Upper lobe of right lung (tissue), 1 donor: ENCODE data around the gene C16orf92. TPM values are rescaled to one million over a fixed set of nuclear protein-coding genes. Genes with fewer than 3 reads are reported as not detected.

Experiments used
- ATAC-seq: fragments of 200-7000 bp; cut with Tn5 transposase; one replicate; pipeline ENCODE4 v1.9.1; 2020; ENCODE audit warnings: mild to moderate bottlenecking, moderate library complexity
- DNase-seq: peaks from one replicate; pipeline ENCODE4 v3.0.0-alpha.2; 2020
- H3K27ac ChIP-seq: fragments of 200-600 bp; one replicate; pipeline ENCODE4 v1.8.0; 2022
- H3K27me3 ChIP-seq: fragments of 200-600 bp; one replicate; pipeline ENCODE4 v1.8.0; 2022; ENCODE audit warnings: mild to moderate bottlenecking
- H3K36me3 ChIP-seq: fragments of 200-600 bp; one replicate; pipeline ENCODE4 v1.8.0; 2022
- H3K4me1 ChIP-seq: fragments of 200-600 bp; one replicate; pipeline ENCODE4 v1.8.0; 2022
- H3K4me3 ChIP-seq: fragments of 200-600 bp; one replicate; pipeline ENCODE4 v1.8.0; 2022; ENCODE audit warnings: mild to moderate bottlenecking
- H3K9me3 ChIP-seq: fragments of 200-600 bp; one replicate; pipeline ENCODE4 v1.8.0; 2022
- intact Hi-C: fragments of 100-400 bp; cut with DNase I; formaldehyde crosslinking; loops from one replicate; pipeline ENCODE4 v1.11.0; 2022
- total RNA-seq: library from RNA; stranded (reverse); fragmentation: NEBNext Ultra II Directional; extraction: Animal tissue kit (Norgen Biotek cat#: 25700); gene quantifications from one replicate; pipeline ENCODE4 v1.2.1, GENCODE V29; 2021
- TF ChIP-seq, protein P1 (sequence below): fragments of 200-600 bp; IDR thresholded peaks from one replicate; pipeline ENCODE4 v1.8.0; 2022; ENCODE audit warnings: antibody characterized with exemption
- donor health status: DM: no; HTN: yes; CAD: no; lungs with severe emphysema.

The C16orf92 gene
- total RNA-seq, 1 donor from 2014 or later, result not detected

DNA sequence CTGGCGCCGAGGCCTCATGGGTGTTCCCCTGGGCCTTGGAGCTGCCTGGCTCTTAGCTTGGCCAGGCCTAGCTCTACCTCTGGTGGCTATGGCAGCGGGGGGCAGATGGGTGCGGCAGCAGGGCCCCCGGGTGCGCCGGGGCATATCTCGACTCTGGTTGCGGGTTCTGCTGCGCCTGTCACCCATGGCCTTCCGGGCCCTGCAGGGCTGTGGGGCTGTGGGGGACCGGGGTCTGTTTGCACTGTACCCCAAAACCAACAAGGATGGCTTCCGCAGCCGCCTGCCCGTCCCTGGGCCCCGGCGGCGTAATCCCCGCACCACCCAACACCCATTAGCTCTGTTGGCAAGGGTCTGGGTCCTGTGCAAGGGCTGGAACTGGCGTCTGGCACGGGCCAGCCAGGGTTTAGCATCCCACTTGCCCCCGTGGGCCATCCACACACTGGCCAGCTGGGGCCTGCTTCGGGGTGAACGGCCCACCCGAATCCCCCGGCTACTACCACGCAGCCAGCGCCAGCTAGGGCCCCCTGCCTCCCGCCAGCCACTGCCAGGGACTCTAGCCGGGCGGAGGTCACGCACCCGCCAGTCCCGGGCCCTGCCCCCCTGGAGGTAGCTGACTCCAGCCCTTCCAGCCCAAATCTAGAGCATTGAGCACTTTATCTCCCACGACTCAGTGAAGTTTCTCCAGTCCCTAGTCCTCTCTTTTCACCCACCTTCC, 35.5 kb upstream of the C16orf92 start:
- TF ChIP-seq, protein P1, sequence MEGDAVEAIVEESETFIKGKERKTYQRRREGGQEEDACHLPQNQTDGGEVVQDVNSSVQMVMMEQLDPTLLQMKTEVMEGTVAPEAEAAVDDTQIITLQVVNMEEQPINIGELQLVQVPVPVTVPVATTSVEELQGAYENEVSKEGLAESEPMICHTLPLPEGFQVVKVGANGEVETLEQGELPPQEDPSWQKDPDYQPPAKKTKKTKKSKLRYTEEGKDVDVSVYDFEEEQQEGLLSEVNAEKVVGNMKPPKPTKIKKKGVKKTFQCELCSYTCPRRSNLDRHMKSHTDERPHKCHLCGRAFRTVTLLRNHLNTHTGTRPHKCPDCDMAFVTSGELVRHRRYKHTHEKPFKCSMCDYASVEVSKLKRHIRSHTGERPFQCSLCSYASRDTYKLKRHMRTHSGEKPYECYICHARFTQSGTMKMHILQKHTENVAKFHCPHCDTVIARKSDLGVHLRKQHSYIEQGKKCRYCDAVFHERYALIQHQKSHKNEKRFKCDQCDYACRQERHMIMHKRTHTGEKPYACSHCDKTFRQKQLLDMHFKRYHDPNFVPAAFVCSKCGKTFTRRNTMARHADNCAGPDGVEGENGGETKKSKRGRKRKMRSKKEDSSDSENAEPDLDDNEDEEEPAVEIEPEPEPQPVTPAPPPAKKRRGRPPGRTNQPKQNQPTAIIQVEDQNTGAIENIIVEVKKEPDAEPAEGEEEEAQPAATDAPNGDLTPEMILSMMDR, result no peak
- Histone ChIP-seq H3K4me1 (peaks cover 9% of the 10 kb centered on the region), H3K27me3 (no peaks in the 10 kb centered on the region), H3K9me3 (no peaks in the 10 kb centered on the region), H3K27ac (peak overlapping the region; percentile 11), H3K36me3 (peaks cover 90% of the 10 kb centered on the region), H3K4me3 (peak overlapping the region; percentile 16)
- intact Hi-C loops, result no loop called here
- no peak for ATAC-seq
- peak; percentile 65 for DNase-seq

DNA sequence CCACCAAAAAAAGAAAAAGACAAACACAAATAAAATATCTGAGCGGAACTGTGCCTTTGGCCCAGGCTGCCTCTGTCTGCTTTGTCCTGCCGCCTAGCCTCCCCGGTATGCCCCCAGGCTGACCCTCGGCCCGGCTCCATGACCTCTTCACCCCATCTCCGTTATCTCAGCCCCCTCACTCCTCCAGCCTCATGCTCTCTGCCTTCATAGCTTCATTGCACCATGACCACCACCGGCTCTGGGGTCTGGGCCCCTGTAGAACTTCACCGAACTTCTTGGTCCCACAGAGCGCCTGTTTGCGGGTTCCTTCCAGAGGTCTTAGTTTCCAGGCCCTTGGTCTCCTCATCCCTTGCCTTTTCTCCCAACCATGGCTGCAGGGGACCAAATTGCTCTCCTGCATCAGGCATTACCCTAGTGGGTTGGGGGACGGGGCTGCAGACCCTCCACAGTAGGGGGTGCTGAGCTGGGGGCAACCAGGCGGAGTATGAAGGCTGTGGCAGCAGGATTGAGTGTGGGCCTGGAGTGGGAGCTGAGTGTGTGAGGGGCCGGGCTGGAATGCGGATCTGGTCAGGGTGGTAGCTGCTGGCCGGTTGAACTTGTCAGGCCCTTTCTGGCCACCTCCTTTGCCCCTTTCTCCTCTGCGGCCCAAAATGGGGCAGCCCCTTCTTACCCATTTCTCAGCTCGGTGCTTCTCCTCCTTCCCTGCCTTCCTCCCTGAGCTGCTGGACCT, 34.5 kb upstream of the C16orf92 start:
- TF ChIP-seq, protein P1, result no peak
- Histone ChIP-seq H3K9me3 (no peaks in the 10 kb centered on the region), H3K4me1 (peaks cover 9% of the 10 kb centered on the region), H3K27ac (peak overlapping the region; percentile 67), H3K4me3 (peak overlapping the region; percentile 16), H3K27me3 (no peaks in the 10 kb centered on the region), H3K36me3 (peaks cover 90% of the 10 kb centered on the region)
- peak; percentile 67 for DNase-seq
- ATAC-seq, result no peak
- intact Hi-C loops, result no loop called here

DNA sequence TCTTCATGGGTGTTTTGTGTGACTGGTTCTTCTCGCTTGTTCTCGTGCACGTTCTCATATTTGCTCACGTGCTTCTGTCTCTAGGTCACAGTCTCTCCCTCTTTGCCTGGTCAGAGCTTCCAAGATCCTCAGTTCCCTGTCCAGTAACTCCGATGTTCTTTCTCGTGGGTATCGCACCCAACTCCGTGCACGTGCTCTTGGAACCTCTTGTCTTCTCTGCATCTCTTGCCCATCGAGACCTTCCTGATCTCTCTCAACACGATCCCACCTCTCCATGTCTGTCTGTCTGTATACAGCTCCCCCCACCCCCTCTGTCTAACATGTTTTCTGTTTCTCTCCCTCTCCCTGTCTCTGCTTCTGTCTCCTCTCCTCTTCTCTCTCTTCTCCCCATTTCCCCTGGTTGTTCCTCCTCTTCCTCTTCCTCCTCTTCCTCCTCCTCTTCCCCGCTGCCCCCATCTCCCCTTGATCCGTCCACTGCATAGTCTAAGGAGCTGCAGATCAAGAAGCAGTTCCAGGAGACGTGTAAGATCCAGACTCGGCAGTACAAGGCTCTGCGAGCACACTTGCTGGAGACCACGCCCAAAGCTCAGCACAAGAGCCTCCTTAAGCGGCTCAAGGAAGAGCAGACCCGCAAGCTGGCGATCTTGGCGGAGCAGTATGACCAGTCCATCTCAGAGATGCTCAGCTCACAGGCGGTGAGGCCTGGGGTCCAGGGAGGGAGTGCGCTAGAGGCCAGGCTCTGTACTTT, 33.7 kb upstream of the C16orf92 start:
- peaks cover 84% of the 10 kb centered on the region for H3K36me3 ChIP-seq
- peak; percentile 80 for DNase-seq
- H3K9me3 ChIP-seq, result no peaks in the 10 kb centered on the region
- intact Hi-C loops, result no loop called here
- ATAC-seq, result peak; percentile 72
- H3K27me3 ChIP-seq, result no peaks in the 10 kb centered on the region
- TF ChIP-seq, protein P1, result no peak
- peak overlapping the region; percentile 67 for H3K27ac ChIP-seq
- peak overlapping the region; percentile 16 for H3K4me3 ChIP-seq
- H3K4me1 ChIP-seq, result peaks cover 13% of the 10 kb centered on the region

DNA sequence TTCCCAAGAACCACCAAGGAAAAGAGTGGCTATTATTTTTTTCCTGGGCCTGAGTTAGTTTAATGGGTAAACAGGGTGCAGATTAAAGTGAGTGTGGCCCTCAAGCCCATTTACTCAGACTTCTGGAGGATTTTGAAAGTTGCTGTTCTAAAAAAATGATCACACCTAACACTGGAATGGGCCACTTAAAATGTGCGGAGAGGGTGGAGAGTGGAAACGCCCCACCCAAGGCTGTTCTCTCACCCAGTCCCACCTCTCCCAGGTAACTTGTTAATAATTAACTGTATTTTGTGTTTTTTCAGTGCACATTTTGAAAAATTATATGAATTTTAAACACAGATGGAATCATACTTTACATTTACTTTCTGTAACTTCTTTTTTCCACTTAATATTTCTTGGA, 33.0 kb upstream of the C16orf92 start:
- Histone ChIP-seq H3K27ac (peak overlapping the region; percentile 67), H3K27me3 (no peaks in the 10 kb centered on the region), H3K36me3 (peaks cover 77% of the 10 kb centered on the region), H3K4me3 (no peak overlapping the region), H3K9me3 (no peaks in the 10 kb centered on the region), H3K4me1 (peaks cover 20% of the 10 kb centered on the region)
- DNase-seq (no peak), ATAC-seq (peak; percentile 66)
- intact Hi-C loops, result loop anchor here (10.0 kb wide), 1 partner anchor 65 kb away; the partner anchor contains the start of gene KCTD13
- TF ChIP-seq, protein P1, result no peak

DNA sequence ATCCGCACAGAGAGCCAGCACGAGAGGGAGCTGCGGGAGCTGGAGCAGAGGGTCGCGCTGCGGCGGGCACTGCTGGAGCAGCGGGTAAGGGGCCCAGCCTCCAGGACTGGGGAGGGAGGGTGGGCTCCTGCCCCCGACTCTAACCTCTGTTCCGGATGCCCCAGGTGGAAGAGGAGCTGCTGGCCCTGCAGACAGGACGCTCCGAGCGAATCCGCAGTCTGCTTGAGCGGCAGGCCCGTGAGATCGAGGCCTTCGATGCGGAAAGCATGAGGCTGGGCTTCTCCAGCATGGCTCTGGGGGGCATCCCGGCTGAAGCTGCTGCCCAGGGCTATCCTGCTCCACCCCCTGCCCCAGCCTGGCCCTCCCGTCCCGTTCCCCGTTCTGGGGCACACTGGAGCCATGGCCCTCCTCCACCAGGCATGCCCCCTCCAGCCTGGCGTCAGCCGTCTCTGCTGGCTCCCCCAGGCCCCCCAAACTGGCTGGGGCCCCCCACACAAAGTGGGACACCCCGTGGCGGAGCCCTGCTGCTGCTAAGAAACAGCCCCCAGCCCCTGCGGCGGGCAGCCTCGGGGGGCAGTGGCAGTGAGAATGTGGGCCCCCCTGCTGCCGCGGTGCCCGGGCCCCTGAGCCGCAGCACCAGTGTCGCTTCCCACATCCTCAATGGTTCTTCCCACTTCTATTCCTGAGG, 32.0 kb upstream of the C16orf92 start:
- no peak for DNase-seq

More for the DNA sequence above, 32.0 kb upstream of the C16orf92 start:
- no peak for ATAC-seq
- peak overlapping the region; percentile 30 for H3K27ac ChIP-seq
- peaks cover 67% of the 10 kb centered on the region for H3K36me3 ChIP-seq
- H3K4me1 ChIP-seq, result peaks cover 20% of the 10 kb centered on the region
- TF ChIP-seq, protein P1, result no peak
- no peak overlapping the region for H3K4me3 ChIP-seq
- intact Hi-C loops, result loop anchor here (10.0 kb wide), 1 partner anchor 66 kb away; the partner anchor contains the start of gene KCTD13
- H3K9me3 ChIP-seq, result no peaks in the 10 kb centered on the region
- H3K27me3 ChIP-seq, result no peaks in the 10 kb centered on the region
